PC-3 (cell line): ENCODE data around the gene UPF2.

Experiments
- CTCF ChIP-seq: fragments of 300-600 bp; sonication (generic); conservative IDR thresholded peaks from 2 replicates; pipeline ENCODE4 v1.5.1; 2017; ENCODE audit warnings: antibody characterized with exemption, low read depth, mild to moderate bottlenecking, low read length
- EZH2 ChIP-seq: fragments of 300-600 bp; sonication (generic); IDR thresholded peaks from one replicate; pipeline ENCODE4 v1.6.1; 2017; ENCODE audit warnings: antibody characterized with exemption, mild to moderate bottlenecking, low read length; ENCODE audit not compliant: unreplicated experiment

- no peak for TF ChIP-seq CTCF
- TF ChIP-seq EZH2 = no peak
These were observed 129.4 kb downstream of the UPF2 start for GRCh38 chr10:11913079-11913641.
